WTC11 (cell line): ENCODE results near the gene INPP4A. TPM values are rescaled to one million over a fixed set of nuclear protein-coding genes. Genes with fewer than 3 reads are reported as not detected.

Source experiments
- ATAC-seq: fragments of 200-7000 bp; cut with Tn5 transposase; 2 replicates; pipeline ENCODE4 v1.10.0; 2021; ENCODE audit warnings: mild to moderate bottlenecking, moderate library complexity
- CTCF ChIA-PET: fragments of 300-600 bp; sonication (Branson Sonifier 250); formaldehyde crosslinking; loops from one replicate; lab custom pipeline; 2021; ENCODE audit warnings: antibody characterized with exemption; lab: Charles Lee
- POLR2A ChIA-PET: fragments of 350-600 bp; sonication (Branson Sonifier 250); formaldehyde crosslinking; loops from one replicate; lab custom pipeline; 2021; ENCODE audit warnings: antibody characterized with exemption; lab: Charles Lee
- DNase-seq: peaks from one replicate; pipeline ENCODE4 v3.0.0; 2021; ENCODE audit warnings: low spot score
- H3K27ac Mint-ChIP-seq: 2 replicates; pipeline ENCODE4 v1.8.0; 2021; ENCODE audit warnings: mixed read lengths
- H3K27me3 Mint-ChIP-seq: 2 replicates; pipeline ENCODE4 v1.8.0; 2021; ENCODE audit warnings: low read depth, mild to moderate bottlenecking, moderate library complexity, mixed read lengths
- H3K36me3 Mint-ChIP-seq: 2 replicates; pipeline ENCODE4 v1.8.0; 2021; ENCODE audit warnings: mixed read lengths
- H3K4me1 Mint-ChIP-seq: 2 replicates; pipeline ENCODE4 v1.8.0; 2022; ENCODE audit warnings: mixed read lengths
- H3K4me3 Mint-ChIP-seq: 2 replicates; pipeline ENCODE4 v1.8.0; 2021; ENCODE audit warnings: mild to moderate bottlenecking, moderate library complexity, mixed read lengths
- H3K9me3 Mint-ChIP-seq: 2 replicates; pipeline ENCODE4 v1.8.0; 2021; ENCODE audit warnings: mixed read lengths
- ATF1 ChIP-seq: sonication (generic); formaldehyde crosslinking; IDR thresholded peaks from 2 replicates; pipeline ENCODE4 v1.8.1; 2023; ENCODE audit warnings: mild to moderate bottlenecking, moderate library complexity, missing genetic modification reagents
- CBFB ChIP-seq: sonication (generic); formaldehyde crosslinking; IDR thresholded peaks from 2 replicates; pipeline ENCODE4 v1.8.1; 2022; ENCODE audit warnings: mild to moderate bottlenecking, low read depth, missing genetic modification reagents
- EMX1 ChIP-seq: fragments of 250-450 bp; sonication (Bioruptor Pico); IDR thresholded peaks from 2 replicates; pipeline ENCODE4 v1.8.0; 2021; ENCODE audit warnings: mild to moderate bottlenecking
- FOXP1 ChIP-seq: sonication (generic); formaldehyde crosslinking; IDR thresholded peaks from 2 replicates; pipeline ENCODE4 v1.8.0; 2022; ENCODE audit warnings: missing genetic modification reagents, mild to moderate bottlenecking, moderate library complexity, borderline replicate concordance
- MXD4 ChIP-seq: fragments of 250-450 bp; sonication (Bioruptor Pico); IDR thresholded peaks from 2 replicates; pipeline ENCODE4 v1.8.0; 2021; ENCODE audit warnings: mild to moderate bottlenecking, moderate library complexity, borderline replicate concordance
- NR2C2 ChIP-seq: sonication (generic); formaldehyde crosslinking; IDR thresholded peaks from 2 replicates; pipeline ENCODE4 v1.8.0; 2022; ENCODE audit warnings: mild to moderate bottlenecking, missing genetic modification reagents
- SP1 ChIP-seq: sonication (generic); formaldehyde crosslinking; conservative IDR thresholded peaks from 2 replicates; pipeline ENCODE4 v1.8.1; 2022; ENCODE audit warnings: missing genetic modification reagents
- TEAD4 ChIP-seq: sonication (generic); formaldehyde crosslinking; IDR thresholded peaks from 2 replicates; pipeline ENCODE4 v1.8.0; 2022; ENCODE audit warnings: mild to moderate bottlenecking, missing genetic modification reagents
- ZBTB21 ChIP-seq: sonication (generic); formaldehyde crosslinking; IDR thresholded peaks from 2 replicates; pipeline ENCODE4 v1.8.1; 2023; ENCODE audit warnings: mild to moderate bottlenecking, missing genetic modification reagents, borderline replicate concordance
- ZNF138 ChIP-seq: sonication (generic); formaldehyde crosslinking; conservative IDR thresholded peaks from 2 replicates; pipeline ENCODE4 v1.8.1; 2022; ENCODE audit warnings: mild to moderate bottlenecking, moderate library complexity, missing genetic modification reagents
- ZNF263 ChIP-seq: sonication (generic); formaldehyde crosslinking; IDR thresholded peaks from 2 replicates; pipeline ENCODE4 v1.8.1; 2022; ENCODE audit warnings: low read depth, mild to moderate bottlenecking, moderate library complexity, missing genetic modification reagents
- ZNF425 ChIP-seq: fragments of 250-450 bp; sonication (Bioruptor Pico); conservative IDR thresholded peaks from 2 replicates; pipeline ENCODE4 v1.9.0; 2021; ENCODE audit warnings: mild to moderate bottlenecking
- total RNA-seq: library from RNA; stranded (reverse); gene quantifications from 3 replicates; pipeline ENCODE4 v1.2.3, GENCODE V29; 2021
- TF ChIP-seq, protein P1 (sequence below): fragments of 250-450 bp; sonication (Bioruptor Pico); IDR thresholded peaks from 2 replicates; pipeline ENCODE4 v1.9.0; 2021; ENCODE audit warnings: mild to moderate bottlenecking
- TF ChIP-seq, protein P2 (sequence below): fragments of 200-600 bp; IDR thresholded peaks from 2 replicates; pipeline ENCODE4 v1.8.0; 2022; ENCODE audit warnings: antibody characterized with exemption

INPP4A gene
- total RNA-seq, 1 experiment from 2014 or later: 38.3 TPM

GRCh38 chr2:98565941-98566340 lies 121.3 kb downstream of the INPP4A start:
- TF ChIP-seq, protein P1, sequence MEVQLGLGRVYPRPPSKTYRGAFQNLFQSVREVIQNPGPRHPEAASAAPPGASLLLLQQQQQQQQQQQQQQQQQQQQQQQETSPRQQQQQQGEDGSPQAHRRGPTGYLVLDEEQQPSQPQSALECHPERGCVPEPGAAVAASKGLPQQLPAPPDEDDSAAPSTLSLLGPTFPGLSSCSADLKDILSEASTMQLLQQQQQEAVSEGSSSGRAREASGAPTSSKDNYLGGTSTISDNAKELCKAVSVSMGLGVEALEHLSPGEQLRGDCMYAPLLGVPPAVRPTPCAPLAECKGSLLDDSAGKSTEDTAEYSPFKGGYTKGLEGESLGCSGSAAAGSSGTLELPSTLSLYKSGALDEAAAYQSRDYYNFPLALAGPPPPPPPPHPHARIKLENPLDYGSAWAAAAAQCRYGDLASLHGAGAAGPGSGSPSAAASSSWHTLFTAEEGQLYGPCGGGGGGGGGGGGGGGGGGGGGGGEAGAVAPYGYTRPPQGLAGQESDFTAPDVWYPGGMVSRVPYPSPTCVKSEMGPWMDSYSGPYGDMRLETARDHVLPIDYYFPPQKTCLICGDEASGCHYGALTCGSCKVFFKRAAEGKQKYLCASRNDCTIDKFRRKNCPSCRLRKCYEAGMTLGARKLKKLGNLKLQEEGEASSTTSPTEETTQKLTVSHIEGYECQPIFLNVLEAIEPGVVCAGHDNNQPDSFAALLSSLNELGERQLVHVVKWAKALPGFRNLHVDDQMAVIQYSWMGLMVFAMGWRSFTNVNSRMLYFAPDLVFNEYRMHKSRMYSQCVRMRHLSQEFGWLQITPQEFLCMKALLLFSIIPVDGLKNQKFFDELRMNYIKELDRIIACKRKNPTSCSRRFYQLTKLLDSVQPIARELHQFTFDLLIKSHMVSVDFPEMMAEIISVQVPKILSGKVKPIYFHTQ (CRISPR knock-in tag): no peak
- no peak for TF ChIP-seq FOXP1 (CRISPR knock-in tag)
- ChIA-PET POLR2A (no interaction called here), CTCF (no interaction called here)
- Mint-ChIP-seq H3K4me1 (no peaks in the 10 kb centered on the region), H3K27me3 (no peaks in the 10 kb centered on the region), H3K27ac (no peak overlapping the region), H3K36me3 (peaks cover 33% of the 10 kb centered on the region), H3K4me3 (no peak overlapping the region), H3K9me3 (no peaks in the 10 kb centered on the region)
- DNase-seq (no peak), ATAC-seq (no peak)

DNA sequence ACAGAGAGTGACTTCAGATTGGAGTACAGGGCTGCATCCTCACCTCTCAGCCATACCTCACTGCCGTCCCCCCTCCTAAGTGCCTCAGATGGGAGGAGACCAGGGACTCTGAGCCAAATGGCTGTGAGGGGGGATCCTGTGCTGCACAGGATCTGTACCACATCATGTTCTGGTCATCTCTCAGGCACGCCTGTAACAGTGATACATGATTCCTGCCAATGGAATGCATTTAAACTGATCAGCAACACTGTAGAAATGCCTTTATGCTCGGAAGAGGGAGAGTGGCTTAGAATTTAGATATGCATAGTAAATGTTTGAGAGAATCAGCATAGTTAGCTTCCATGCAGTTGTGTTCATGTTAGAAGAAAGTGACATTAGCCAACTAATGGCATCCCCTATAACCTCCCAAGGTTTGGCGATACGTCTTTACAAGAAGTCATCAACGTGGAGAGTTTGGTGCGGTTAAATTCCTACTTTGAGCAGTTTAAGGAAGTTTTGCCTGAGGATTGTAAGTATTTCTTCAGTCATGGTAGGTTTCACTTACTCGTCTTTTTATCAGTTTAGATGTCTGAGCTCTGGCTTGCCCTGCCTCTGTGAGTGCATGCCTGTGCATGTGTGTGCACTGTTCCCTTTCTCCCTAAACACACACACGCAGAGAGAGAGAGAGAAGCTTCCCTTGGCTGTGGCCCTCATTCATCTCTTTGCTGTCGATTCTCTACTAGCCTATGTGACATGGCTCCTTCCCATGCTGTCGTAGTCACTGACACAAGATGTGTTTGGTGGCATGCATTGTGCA lies 123.7 kb downstream of the INPP4A start:
- ATAC-seq: no peak
- H3K36me3 Mint-ChIP-seq: peaks cover 37% of the 10 kb centered on the region

GRCh38 chr2:98569197-98569793 lies 124.6 kb downstream of the INPP4A start:
- peak; percentile 88 for DNase-seq
- Mint-ChIP-seq H3K4me3 (no peak overlapping the region), H3K36me3 (peaks cover 44% of the 10 kb centered on the region), H3K9me3 (no peaks in the 10 kb centered on the region), H3K27ac (no peak overlapping the region)
- TF ChIP-seq, protein P2, sequence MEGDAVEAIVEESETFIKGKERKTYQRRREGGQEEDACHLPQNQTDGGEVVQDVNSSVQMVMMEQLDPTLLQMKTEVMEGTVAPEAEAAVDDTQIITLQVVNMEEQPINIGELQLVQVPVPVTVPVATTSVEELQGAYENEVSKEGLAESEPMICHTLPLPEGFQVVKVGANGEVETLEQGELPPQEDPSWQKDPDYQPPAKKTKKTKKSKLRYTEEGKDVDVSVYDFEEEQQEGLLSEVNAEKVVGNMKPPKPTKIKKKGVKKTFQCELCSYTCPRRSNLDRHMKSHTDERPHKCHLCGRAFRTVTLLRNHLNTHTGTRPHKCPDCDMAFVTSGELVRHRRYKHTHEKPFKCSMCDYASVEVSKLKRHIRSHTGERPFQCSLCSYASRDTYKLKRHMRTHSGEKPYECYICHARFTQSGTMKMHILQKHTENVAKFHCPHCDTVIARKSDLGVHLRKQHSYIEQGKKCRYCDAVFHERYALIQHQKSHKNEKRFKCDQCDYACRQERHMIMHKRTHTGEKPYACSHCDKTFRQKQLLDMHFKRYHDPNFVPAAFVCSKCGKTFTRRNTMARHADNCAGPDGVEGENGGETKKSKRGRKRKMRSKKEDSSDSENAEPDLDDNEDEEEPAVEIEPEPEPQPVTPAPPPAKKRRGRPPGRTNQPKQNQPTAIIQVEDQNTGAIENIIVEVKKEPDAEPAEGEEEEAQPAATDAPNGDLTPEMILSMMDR: peak; percentile 99
- no peak for TF ChIP-seq ZNF138 (CRISPR knock-in tag)
- no peak for TF ChIP-seq MXD4 (CRISPR knock-in tag)
- TF ChIP-seq, all 79 proteins: peak for 1
- peak; percentile 97 for ATAC-seq
- CTCF ChIA-PET: interaction anchor here (0.5 to 1.6 kb wide), 32 partner anchors 8 to 1220 kb away, joined by 3 to 12 read pairs (median 4); no protein-coding TSS in a partner anchor
- POLR2A ChIA-PET: interaction anchor here (0.6 kb wide), 1 partner anchor 504 kb away, joined by 5 read pairs; no protein-coding TSS in a partner anchor
- no peaks in the 10 kb centered on the region for H3K4me1 Mint-ChIP-seq
- no peaks in the 10 kb centered on the region for H3K27me3 Mint-ChIP-seq

More for the DNA sequence above, 123.7 kb downstream of the INPP4A start:
- H3K27me3 Mint-ChIP-seq: no peaks in the 10 kb centered on the region
- no peak overlapping the region; the same call in 1 of the 2 replicates for H3K27ac Mint-ChIP-seq
- no peaks in the 10 kb centered on the region for H3K4me1 Mint-ChIP-seq
- POLR2A ChIA-PET: no interaction called here
- no peaks in the 10 kb centered on the region for H3K9me3 Mint-ChIP-seq
- H3K4me3 Mint-ChIP-seq: no peak overlapping the region
- CTCF ChIA-PET: interaction anchor here (0.5 to 1.6 kb wide), 31 partner anchors 9 to 1221 kb away, joined by 3 to 12 read pairs (median 4); no protein-coding TSS in a partner anchor
- no peak for DNase-seq
- no peak for TF ChIP-seq NR2C2 (CRISPR knock-in tag)
- TF ChIP-seq ATF1 (CRISPR knock-in tag): no peak
- no peak for TF ChIP-seq MXD4 (CRISPR knock-in tag)

GRCh38 chr2:98569915-98570314 lies 125.3 kb downstream of the INPP4A start:
- Mint-ChIP-seq H3K27me3 (no peaks in the 10 kb centered on the region), H3K4me1 (no peaks in the 10 kb centered on the region), H3K36me3 (peaks cover 43% of the 10 kb centered on the region), H3K27ac (no peak overlapping the region), H3K4me3 (no peak overlapping the region), H3K9me3 (no peaks in the 10 kb centered on the region)
- CTCF ChIA-PET: interaction anchor here (1.2 kb wide), 2 partner anchors 65 to 82 kb away, joined by 3 to 8 read pairs; no protein-coding TSS in a partner anchor
- TF ChIP-seq EMX1 (CRISPR knock-in tag) (no peak), ZNF263 (CRISPR knock-in tag) (no peak), CBFB (CRISPR knock-in tag) (no peak), ZNF425 (no peak), ZBTB21 (CRISPR knock-in tag) (no peak), SP1 (no peak), TEAD4 (no peak)
- TF ChIP-seq, protein P2: no peak
- no peak for ATAC-seq
- POLR2A ChIA-PET: no interaction called here
- no peak for DNase-seq
